OCI-LY7 (cell line): ENCODE data around the gene MIA2.

Experiments used
- CTCF ChIP-seq: fragments of 200-600 bp; sonication (generic); conservative IDR thresholded peaks from 2 replicates; pipeline ENCODE4 v1.5.1; 2014; ENCODE audit warnings: mild to moderate bottlenecking, antibody characterized with exemption, low read length, moderate library complexity, mixed read lengths
- EZH2phosphoT487 ChIP-seq: fragments of 200-600 bp; sonication (generic); IDR thresholded peaks from 2 replicates; pipeline ENCODE4 v1.6.1; 2018; ENCODE audit warnings: low read depth, borderline replicate concordance, mild to moderate bottlenecking, mixed run types, antibody characterized with exemption, low read length, moderate library complexity, mixed read lengths

- TF ChIP-seq CTCF (no peak), EZH2phosphoT487 (no peak)
These were observed 118.0 kb downstream of the MIA2 start for GRCh38 chr14:39351708-39352107.
